ENCODE results near the gene NSD1.

DNA sequence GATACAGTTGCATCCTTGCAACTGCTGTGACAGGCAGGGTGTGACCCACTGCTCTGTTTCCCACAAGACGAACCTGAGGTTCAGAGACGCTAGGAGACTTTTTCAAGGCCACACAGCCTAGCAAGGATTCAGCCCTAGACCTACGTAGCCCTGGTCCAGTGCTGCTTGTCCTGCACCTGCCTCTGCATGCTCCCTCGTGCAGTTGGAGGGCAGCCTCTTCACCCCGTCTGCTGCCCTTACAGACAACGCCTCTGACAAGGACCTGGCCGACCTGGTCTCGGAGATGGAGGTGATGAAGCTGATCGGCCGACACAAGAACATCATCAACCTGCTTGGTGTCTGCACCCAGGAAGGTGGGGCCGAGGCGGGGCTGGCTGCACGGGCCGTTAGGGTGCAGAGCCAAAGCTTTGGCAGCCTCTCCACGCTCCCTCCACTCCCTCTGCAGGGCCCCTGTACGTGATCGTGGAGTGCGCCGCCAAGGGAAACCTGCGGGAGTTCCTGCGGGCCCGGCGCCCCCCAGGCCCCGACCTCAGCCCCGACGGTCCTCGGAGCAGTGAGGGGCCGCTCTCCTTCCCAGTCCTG is 38.4 kb upstream of the NSD1 start:
- TF ChIP-seq, protein P1, sequence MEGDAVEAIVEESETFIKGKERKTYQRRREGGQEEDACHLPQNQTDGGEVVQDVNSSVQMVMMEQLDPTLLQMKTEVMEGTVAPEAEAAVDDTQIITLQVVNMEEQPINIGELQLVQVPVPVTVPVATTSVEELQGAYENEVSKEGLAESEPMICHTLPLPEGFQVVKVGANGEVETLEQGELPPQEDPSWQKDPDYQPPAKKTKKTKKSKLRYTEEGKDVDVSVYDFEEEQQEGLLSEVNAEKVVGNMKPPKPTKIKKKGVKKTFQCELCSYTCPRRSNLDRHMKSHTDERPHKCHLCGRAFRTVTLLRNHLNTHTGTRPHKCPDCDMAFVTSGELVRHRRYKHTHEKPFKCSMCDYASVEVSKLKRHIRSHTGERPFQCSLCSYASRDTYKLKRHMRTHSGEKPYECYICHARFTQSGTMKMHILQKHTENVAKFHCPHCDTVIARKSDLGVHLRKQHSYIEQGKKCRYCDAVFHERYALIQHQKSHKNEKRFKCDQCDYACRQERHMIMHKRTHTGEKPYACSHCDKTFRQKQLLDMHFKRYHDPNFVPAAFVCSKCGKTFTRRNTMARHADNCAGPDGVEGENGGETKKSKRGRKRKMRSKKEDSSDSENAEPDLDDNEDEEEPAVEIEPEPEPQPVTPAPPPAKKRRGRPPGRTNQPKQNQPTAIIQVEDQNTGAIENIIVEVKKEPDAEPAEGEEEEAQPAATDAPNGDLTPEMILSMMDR (IDR thresholded peaks at IDR 0.05), result no peak
- no peak for TF ChIP-seq POLR2A (IDR thresholded peaks at IDR 0.05)

Data from thyroid gland (tissue), 4 donors.